Mesendoderm (in vitro differentiated cells): Measurements from ENCODE around the gene TOPAZ1.
"Not testable (repeated sequence)": the region's sequence is repeated elsewhere in the genome, so short reads cannot be mapped to it uniquely, and the experiment has no call there.

Experiments used
- DNase-seq: peaks from one replicate; pipeline ENCODE4 v3.0.0; 2013
- H2AK5ac ChIP-seq: 2 replicates; pipeline ENCODE4 v1.6.1; 2013; ENCODE audit warnings: low read length, inconsistent platforms
- H2BK120ac ChIP-seq: 2 replicates; pipeline ENCODE4 v1.6.1; 2013; ENCODE audit warnings: low read depth, mild to moderate bottlenecking, low read length, moderate library complexity, mixed read lengths
- H2BK15ac ChIP-seq: replicated peaks from 2 replicates; pipeline ENCODE4 v1.6.1; 2013; ENCODE audit warnings: low read depth, mild to moderate bottlenecking, moderate library complexity
- H2BK5ac ChIP-seq: 2 replicates; pipeline ENCODE4 v1.6.1; 2013; ENCODE audit warnings: low read length, inconsistent platforms
- H3K18ac ChIP-seq: 2 replicates; pipeline ENCODE4 v1.6.1; 2013; ENCODE audit warnings: mild to moderate bottlenecking, low read length, mixed read lengths
- H3K23ac ChIP-seq: one replicate; pipeline ENCODE4 v1.6.1; 2013; ENCODE audit warnings: low read length
- H3K27ac ChIP-seq: 2 replicates; pipeline ENCODE4 v1.5.1; 2013; ENCODE audit warnings: low read depth, mild to moderate bottlenecking, inconsistent platforms, low read length, moderate library complexity
- H3K27me3 ChIP-seq: 2 replicates; pipeline ENCODE4 v1.6.1; 2013; ENCODE audit warnings: low read length, control low read depth, mild to moderate bottlenecking, inconsistent platforms; ENCODE audit not compliant: insufficient read depth, poor library complexity
- H3K36me3 ChIP-seq: 2 replicates; pipeline ENCODE4 v1.6.1; 2013; ENCODE audit warnings: low read length, inconsistent platforms; ENCODE audit not compliant: control insufficient read depth, insufficient read depth
- H3K4ac ChIP-seq: one replicate; pipeline ENCODE4 v1.6.1; 2013; ENCODE audit warnings: low read depth, mild to moderate bottlenecking, low read length, moderate library complexity
- H3K4me1 ChIP-seq: 2 replicates; pipeline ENCODE4 v1.6.1; 2013; ENCODE audit warnings: low read depth, low read length, inconsistent platforms; ENCODE audit not compliant: control insufficient read depth
- H3K4me2 ChIP-seq: 2 replicates; pipeline ENCODE4 v1.6.1; 2013; ENCODE audit warnings: low read length
- H3K4me3 ChIP-seq: 2 replicates; pipeline ENCODE4 v1.5.1; 2013; ENCODE audit warnings: mild to moderate bottlenecking, low read length
- H3K56ac ChIP-seq: one replicate; pipeline ENCODE4 v1.6.1; 2013; ENCODE audit warnings: low read length
- H3K79me1 ChIP-seq: 2 replicates; pipeline ENCODE4 v1.6.1; 2013; ENCODE audit warnings: low read length, inconsistent platforms
- H3K79me2 ChIP-seq: 2 replicates; pipeline ENCODE4 v1.6.1; 2013; ENCODE audit warnings: mild to moderate bottlenecking, low read length; ENCODE audit not compliant: control insufficient read depth, insufficient read depth
- H3K9ac ChIP-seq: 2 replicates; pipeline ENCODE4 v1.6.1; 2013; ENCODE audit warnings: low read length, inconsistent platforms
- H4K5ac ChIP-seq: one replicate; pipeline ENCODE4 v1.6.1; 2013; ENCODE audit warnings: low read length
- H4K8ac ChIP-seq: one replicate; pipeline ENCODE4 v1.6.1; 2013; ENCODE audit warnings: low read depth, mild to moderate bottlenecking, control low read depth, low read length, moderate library complexity
- WGBS: extraction: QIAGEN DNeasy Blood & Tissue Kit; methylation state at CpG from one replicate; pipeline ENCODE4 v1.1.7; 2013; ENCODE audit warnings: low lambda C conversion rate, missing lambda C conversion rate; ENCODE audit not compliant: insufficient coverage; ENCODE audit errors: extremely low coverage; 5-methylcytosine and 5-hydroxymethylcytosine counted together

The TOPAZ1 gene

DNA sequence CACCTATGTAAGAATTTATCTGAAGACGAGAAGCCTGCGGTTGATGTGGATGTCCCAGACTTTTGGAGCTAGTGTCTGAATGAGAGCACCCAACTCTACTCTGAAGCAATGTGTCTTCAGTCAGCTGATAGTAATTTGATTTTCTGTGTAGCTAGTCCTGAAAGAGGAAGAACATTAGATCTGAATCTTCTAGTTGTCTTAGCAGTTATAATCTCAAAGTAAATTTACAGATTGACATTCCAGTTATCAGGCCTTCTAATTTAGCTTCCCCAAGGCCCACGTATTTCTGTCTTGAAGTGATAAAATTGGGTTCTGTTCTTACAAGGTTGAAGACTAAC, 98.3 kb downstream of the TOPAZ1 start:
- DNase-seq: no peak
- no peak overlapping the region for H3K4me2 ChIP-seq
- H3K56ac ChIP-seq: no peak overlapping the region

GRCh38 chr3:44342176-44342790, 100.6 kb downstream of the TOPAZ1 start:
- Histone ChIP-seq H3K4me2 (no peak overlapping the region), H3K4me3 (no peak overlapping the region), H3K79me2 (no peaks in the 10 kb centered on the region), H2BK120ac (no peak overlapping the region), H4K8ac (no peak overlapping the region), H2BK15ac (no peak overlapping the region), H3K23ac (no peak overlapping the region), H3K4me1 (no peaks in the 10 kb centered on the region), H2AK5ac (no peak overlapping the region), H2BK5ac (no peak overlapping the region), H3K18ac (no peak overlapping the region), H3K4ac (no peak overlapping the region), H3K56ac (no peak overlapping the region), H3K36me3 (no peaks in the 10 kb centered on the region), H4K5ac (no peak overlapping the region), H3K27ac (no peak overlapping the region), H3K79me1 (no peaks in the 10 kb centered on the region), H3K9ac (no peak overlapping the region), H3K27me3 (no peaks in the 10 kb centered on the region)
- no CpG with 5 or more reads among the region's 1 CpG for WGBS
- no peak for DNase-seq

More for the DNA sequence above, 98.3 kb downstream of the TOPAZ1 start:
- Histone ChIP-seq H3K27ac (no peak overlapping the region), H2BK15ac (no peak overlapping the region), H3K4me3 (no peak overlapping the region), H3K79me2 (no peaks in the 10 kb centered on the region), H3K23ac (no peak overlapping the region), H4K5ac (no peak overlapping the region), H3K4ac (no peak overlapping the region), H3K79me1 (no peaks in the 10 kb centered on the region), H3K36me3 (no peaks in the 10 kb centered on the region), H2BK120ac (no peak overlapping the region), H3K27me3 (no peaks in the 10 kb centered on the region), H2BK5ac (no peak overlapping the region), H2AK5ac (no peak overlapping the region), H3K9ac (no peak overlapping the region), H3K18ac (no peak overlapping the region), H4K8ac (no peak overlapping the region), H3K4me1 (no peaks in the 10 kb centered on the region)
- no CpG with 5 or more reads among the region's 3 CpGs for WGBS

GRCh38 chr3:44343421-44343820, 101.7 kb downstream of the TOPAZ1 start:
- H2BK15ac ChIP-seq: no peak overlapping the region
- no peak overlapping the region for H2BK120ac ChIP-seq
- no peak overlapping the region for H4K5ac ChIP-seq
- no peaks in the 10 kb centered on the region for H3K79me1 ChIP-seq
- no peak overlapping the region for H3K27ac ChIP-seq
- H4K8ac ChIP-seq: no peak overlapping the region
- H3K23ac ChIP-seq: no peak overlapping the region
- no peaks in the 10 kb centered on the region for H3K36me3 ChIP-seq
- no peak overlapping the region for H2BK5ac ChIP-seq
- DNase-seq: no peak
- H3K4me2 ChIP-seq: no peak overlapping the region
- H3K9ac ChIP-seq: no peak overlapping the region
- no peak overlapping the region for H2AK5ac ChIP-seq
- no peaks in the 10 kb centered on the region for H3K27me3 ChIP-seq
- no peak overlapping the region for H3K56ac ChIP-seq
- H3K79me2 ChIP-seq: no peaks in the 10 kb centered on the region
- H3K4ac ChIP-seq: no peak overlapping the region
- no peak overlapping the region for H3K18ac ChIP-seq
- H3K4me3 ChIP-seq: no peak overlapping the region
- no peaks in the 10 kb centered on the region for H3K4me1 ChIP-seq

GRCh38 chr3:44346590-44346989, 104.9 kb downstream of the TOPAZ1 start:
- H3K23ac ChIP-seq, H3K9ac ChIP-seq, DNase-seq, H2BK5ac ChIP-seq, H3K27ac ChIP-seq, H3K27me3 ChIP-seq, H3K79me1 ChIP-seq, H3K56ac ChIP-seq, H3K18ac ChIP-seq, H3K4me1 ChIP-seq, H3K4me2 ChIP-seq, H4K5ac ChIP-seq, H3K79me2 ChIP-seq, H3K4ac ChIP-seq, H4K8ac ChIP-seq, H2AK5ac ChIP-seq, H3K36me3 ChIP-seq, H2BK15ac ChIP-seq, H3K4me3 ChIP-seq, H2BK120ac ChIP-seq: not testable (repeated sequence)
- WGBS: no CpG with 5 or more reads among the region's 6 CpGs

DNA sequence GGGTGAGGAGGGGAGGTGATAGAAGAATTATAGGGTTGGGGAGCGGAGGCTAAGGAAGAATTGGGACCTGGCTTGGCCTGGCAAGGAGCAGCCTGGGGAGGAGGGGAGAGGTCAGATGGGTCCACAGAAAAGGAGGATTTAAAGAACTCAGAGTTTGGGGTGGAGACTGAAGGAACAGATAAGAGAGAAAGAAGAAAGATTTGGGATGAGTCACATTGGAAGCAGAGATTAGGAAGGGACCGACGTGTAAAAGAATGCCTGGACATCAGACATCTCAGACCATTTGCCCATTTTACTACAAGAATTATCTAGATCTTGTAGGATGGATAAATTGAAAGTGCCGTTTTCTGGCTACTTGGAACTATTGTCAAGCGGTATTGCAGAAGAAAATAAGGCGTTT, 107.3 kb downstream of the TOPAZ1 start:
- H2BK120ac ChIP-seq: no peak overlapping the region
- H3K36me3 ChIP-seq: no peaks in the 10 kb centered on the region
- no peak overlapping the region for H3K4me2 ChIP-seq
- no peaks in the 10 kb centered on the region for H3K79me1 ChIP-seq
- no peak overlapping the region for H3K18ac ChIP-seq
- H3K56ac ChIP-seq: no peak overlapping the region
- H3K9ac ChIP-seq: no peak overlapping the region
- H3K23ac ChIP-seq: no peak overlapping the region
- DNase-seq: no peak
- no peak overlapping the region for H4K8ac ChIP-seq
- WGBS: no CpG with 5 or more reads among the region's 6 CpGs
- no peaks in the 10 kb centered on the region for H3K4me1 ChIP-seq
- H4K5ac ChIP-seq: no peak overlapping the region
- no peaks in the 10 kb centered on the region for H3K79me2 ChIP-seq
- H2AK5ac ChIP-seq: no peak overlapping the region
- H3K27ac ChIP-seq: no peak overlapping the region
- H2BK15ac ChIP-seq: no peak overlapping the region
- no peaks in the 10 kb centered on the region for H3K27me3 ChIP-seq
- no peak overlapping the region for H3K4ac ChIP-seq
- no peak overlapping the region for H2BK5ac ChIP-seq
- H3K4me3 ChIP-seq: no peak overlapping the region

DNA sequence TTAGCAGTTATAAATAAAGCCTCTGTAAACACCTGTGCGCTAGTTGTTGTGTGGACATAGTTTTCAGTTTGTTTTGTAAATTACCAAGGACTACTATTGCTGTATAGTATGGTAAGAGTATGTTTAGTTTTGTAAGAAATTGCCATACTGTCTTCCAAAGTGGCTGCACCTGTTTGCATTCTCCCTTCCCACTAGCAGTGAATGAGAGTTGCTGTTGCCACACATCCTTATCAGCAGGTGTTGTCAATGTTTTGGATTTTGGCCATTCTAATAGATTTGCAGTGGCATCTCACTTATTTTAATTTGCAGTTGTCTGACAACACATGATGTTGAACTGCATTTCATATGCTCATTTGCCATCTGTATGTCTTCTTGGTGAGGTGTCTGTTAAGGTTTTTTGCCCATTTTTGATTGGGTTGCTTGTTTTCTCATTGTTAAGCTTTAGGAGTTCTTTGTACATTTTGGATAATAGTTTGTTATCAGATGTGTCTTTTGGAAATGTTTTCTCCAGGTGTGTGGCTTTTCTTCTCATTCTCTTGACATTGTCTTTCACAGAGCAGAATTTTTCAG, 111.8 kb downstream of the TOPAZ1 start:
- no peaks in the 10 kb centered on the region for H3K36me3 ChIP-seq
- H4K5ac ChIP-seq: no peak overlapping the region
- no peak overlapping the region for H3K23ac ChIP-seq
- H3K4me3 ChIP-seq: no peak overlapping the region
- no peaks in the 10 kb centered on the region for H3K4me1 ChIP-seq
- no peak overlapping the region for H3K27ac ChIP-seq
- H3K27me3 ChIP-seq: no peaks in the 10 kb centered on the region
- no peak overlapping the region for H2BK15ac ChIP-seq
- H3K18ac ChIP-seq: no peak overlapping the region
- no peaks in the 10 kb centered on the region for H3K79me1 ChIP-seq
- H3K4me2 ChIP-seq: no peak overlapping the region
- no peak overlapping the region for H3K56ac ChIP-seq
- H4K8ac ChIP-seq: no peak overlapping the region
- no peaks in the 10 kb centered on the region for H3K79me2 ChIP-seq
- no CpG with 5 or more reads among the region's 1 CpG for WGBS
- H3K9ac ChIP-seq: no peak overlapping the region
- H2AK5ac ChIP-seq: no peak overlapping the region
- no peak overlapping the region for H2BK120ac ChIP-seq
- no peak overlapping the region for H2BK5ac ChIP-seq
- DNase-seq: no peak
- H3K4ac ChIP-seq: no peak overlapping the region
